Smooth muscle cell (in vitro differentiated cells): ENCODE results near the gene PAX6. TPM values are rescaled to one million over a fixed set of nuclear protein-coding genes. Genes with fewer than 3 reads are reported as not detected.

Source experiments
- DNase-seq: peaks from one replicate; lab custom pipeline; 2025; ENCODE audit not compliant: unreplicated experiment; lab: John Stamatoyannopoulos, UW
- H2AFZ ChIP-seq: fragments of 200-600 bp; sonication (generic); 2 replicates; pipeline ENCODE4 v1.6.0; 2016; ENCODE audit warnings: antibody characterized with exemption, low read depth, mild to moderate bottlenecking
- H3F3A ChIP-seq: fragments of 200-600 bp; sonication (generic); 2 replicates; pipeline ENCODE4 v1.6.0; 2017; ENCODE audit warnings: antibody characterized with exemption, low read depth
- H3K27ac ChIP-seq: fragments of 200-600 bp; sonication (generic); 2 replicates; pipeline ENCODE4 v1.5.1; 2016; ENCODE audit warnings: low read depth, mild to moderate bottlenecking
- H3K27me3 ChIP-seq: fragments of 200-600 bp; sonication (generic); 2 replicates; pipeline ENCODE4 v1.6.1; 2016; ENCODE audit warnings: low read depth, mild to moderate bottlenecking
- H3K36me3 ChIP-seq: fragments of 200-600 bp; sonication (generic); 2 replicates; pipeline ENCODE4 v1.5.1; 2016; ENCODE audit warnings: low read depth
- H3K4me1 ChIP-seq: fragments of 200-600 bp; sonication (generic); 2 replicates; pipeline ENCODE4 v1.5.1; 2016; ENCODE audit warnings: low read depth
- H3K4me2 ChIP-seq: fragments of 200-600 bp; sonication (generic); 2 replicates; pipeline ENCODE4 v1.6.0; 2016; ENCODE audit warnings: mild to moderate bottlenecking
- H3K4me3 ChIP-seq: fragments of 200-600 bp; sonication (generic); 2 replicates; pipeline ENCODE4 v1.5.1; 2016; ENCODE audit warnings: mild to moderate bottlenecking
- H3K79me2 ChIP-seq: fragments of 200-600 bp; sonication (generic); 2 replicates; pipeline ENCODE4 v1.6.0; 2016; ENCODE audit warnings: low read depth, mild to moderate bottlenecking
- H3K9ac ChIP-seq: fragments of 200-600 bp; sonication (generic); 2 replicates; pipeline ENCODE4 v1.6.0; 2016; ENCODE audit warnings: low read depth
- H3K9me3 ChIP-seq: fragments of 200-600 bp; sonication (generic); replicated peaks from 2 replicates; pipeline ENCODE4 v1.5.1; 2016; ENCODE audit warnings: low read depth
- H4K20me1 ChIP-seq: fragments of 200-600 bp; sonication (generic); 2 replicates; pipeline ENCODE4 v1.6.0; 2016; ENCODE audit warnings: low read depth
- CTCF ChIP-seq: fragments of 200-600 bp; sonication (generic); IDR thresholded peaks from 2 replicates; pipeline ENCODE4 v1.5.1; 2017; ENCODE audit warnings: borderline replicate concordance, mild to moderate bottlenecking, antibody characterized with exemption; ENCODE audit not compliant: insufficient read depth, poor library complexity, severe bottlenecking
- WGBS: methylation state at CpG from one replicate; pipeline ENCODE4 v1.1.7; 2016; ENCODE audit warnings: low lambda C conversion rate; 5-methylcytosine and 5-hydroxymethylcytosine counted together
- polyA plus RNA-seq: library from polyadenylated mRNA; unstranded; fragments of >200 nt; fragmentation: Nextera tagmentation; extraction: Ambion mirVana; gene quantifications from 2 replicates; pipeline ENCODE4 v1.2.1, GENCODE V29; 2016
- total RNA-seq: library from RNA; depleted of rRNA; stranded (reverse); fragments of >200 nt; gene quantifications from 2 replicates; pipeline ENCODE4 v1.2.3, GENCODE V29; 2014

Gene PAX6
- total and polyA plus RNA-seq, 2 experiments from 2014 or later, result not detected

- no peaks in the 10 kb centered on the region for H4K20me1 ChIP-seq
- no peak for DNase-seq
- no peaks in the 10 kb centered on the region for H3F3A ChIP-seq
- H3K4me2 ChIP-seq, result no peak overlapping the region
- H3K27me3 ChIP-seq, result no peaks in the 10 kb centered on the region
- H3K27ac ChIP-seq, result no peak overlapping the region
- over 99% methylated on average over 4 of the region's 4 CpGs for WGBS
- no peak overlapping the region for H3K4me3 ChIP-seq
- no peak overlapping the region for H3K9ac ChIP-seq
- TF ChIP-seq CTCF, result no peak
- no peaks in the 10 kb centered on the region for H3K36me3 ChIP-seq
- no peaks in the 10 kb centered on the region for H3K9me3 ChIP-seq
- peaks cover 20% of the 10 kb centered on the region for H3K4me1 ChIP-seq
- no peak overlapping the region for H2AFZ ChIP-seq
- no peaks in the 10 kb centered on the region for H3K79me2 ChIP-seq
Observed at GRCh38 chr11:31780078-31780477, 31.0 kb downstream of the PAX6 start.

- H3K27ac ChIP-seq, result peak overlapping the region; percentile 33
- H2AFZ ChIP-seq, result no peak overlapping the region
- no peak for TF ChIP-seq CTCF
- DNase-seq, result no peak
- no peaks in the 10 kb centered on the region for H3K9me3 ChIP-seq
- H4K20me1 ChIP-seq, result no peaks in the 10 kb centered on the region
- H3K27me3 ChIP-seq, result no peaks in the 10 kb centered on the region
- no peak overlapping the region for H3K9ac ChIP-seq
- H3F3A ChIP-seq, result no peaks in the 10 kb centered on the region
- WGBS, result 31% methylated on average over 6 of the region's 6 CpGs
- H3K79me2 ChIP-seq, result no peaks in the 10 kb centered on the region
- peak overlapping the region; percentile 44 for H3K4me2 ChIP-seq
- H3K4me1 ChIP-seq, result peaks cover 20% of the 10 kb centered on the region
- H3K36me3 ChIP-seq, result no peaks in the 10 kb centered on the region
- H3K4me3 ChIP-seq, result no peak overlapping the region
Observed at GRCh38 chr11:31779374-31779791, 31.7 kb downstream of the PAX6 start.

GRCh38 chr11:31772412-31772811 is 38.7 kb downstream of the PAX6 start:
- H3K9me3 ChIP-seq, result no peaks in the 10 kb centered on the region
- peaks cover 20% of the 10 kb centered on the region for H3K4me1 ChIP-seq
- H3K27ac ChIP-seq, result no peak overlapping the region
- no peaks in the 10 kb centered on the region for H3K79me2 ChIP-seq
- H3F3A ChIP-seq, result no peaks in the 10 kb centered on the region
- H4K20me1 ChIP-seq, result no peaks in the 10 kb centered on the region
- no peak for TF ChIP-seq CTCF
- H2AFZ ChIP-seq, result no peak overlapping the region
- H3K4me3 ChIP-seq, result no peak overlapping the region
- H3K36me3 ChIP-seq, result no peaks in the 10 kb centered on the region
- H3K9ac ChIP-seq, result no peak overlapping the region
- 97% methylated on average over 2 of the region's 2 CpGs for WGBS
- H3K27me3 ChIP-seq, result no peaks in the 10 kb centered on the region
- no peak overlapping the region for H3K4me2 ChIP-seq
- DNase-seq, result no peak

- TF ChIP-seq CTCF, result no peak
- 95% methylated on average over 3 of the region's 3 CpGs for WGBS
- no peak overlapping the region for H3K27ac ChIP-seq
Observed at GRCh38 chr11:31770011-31770700, 41.0 kb downstream of the PAX6 start.

More at GRCh38 chr11:31770011-31770700, 41.0 kb downstream of the PAX6 start:
- no peaks in the 10 kb centered on the region for H3K36me3 ChIP-seq
- H3K4me1 ChIP-seq, result peaks cover 42% of the 10 kb centered on the region
- no peaks in the 10 kb centered on the region for H4K20me1 ChIP-seq
- no peak overlapping the region for H3K4me3 ChIP-seq
- no peak overlapping the region for H3K9ac ChIP-seq
- no peak overlapping the region for H3K4me2 ChIP-seq
- no peaks in the 10 kb centered on the region for H3K9me3 ChIP-seq
- DNase-seq, result no peak
- no peak overlapping the region for H2AFZ ChIP-seq
- H3K27me3 ChIP-seq, result no peaks in the 10 kb centered on the region
- H3K79me2 ChIP-seq, result no peaks in the 10 kb centered on the region
- H3F3A ChIP-seq, result no peaks in the 10 kb centered on the region
